A673 (cell line): ENCODE data around the gene KIF4B. TPM values are rescaled to one million over a fixed set of nuclear protein-coding genes. Genes with fewer than 3 reads are reported as not detected.

ENCODE experiments used
- BruUV-seq: library from RNA; stranded (reverse); fragments of 400-500 nt; replicated peaks from 2 replicates; lab custom pipeline; 2021; lab: Mats Ljungman, UMichigan
- CTCF ChIA-PET: fragments of 300-600 bp; sonication (Branson Sonifier 250); formaldehyde crosslinking; loops from one replicate; lab custom pipeline; 2022; ENCODE audit warnings: antibody characterized with exemption; lab: Charles Lee
- POLR2A ChIA-PET: fragments of 300-600 bp; sonication (Branson Sonifier 250); formaldehyde crosslinking; loops from one replicate; lab custom pipeline; 2022; ENCODE audit warnings: antibody characterized with exemption; ENCODE audit not compliant: low non-redundant PET; lab: Charles Lee
- DNase-seq: peaks from one replicate; pipeline ENCODE4 v3.0.0-alpha.2; 2015; ENCODE audit warnings: low spot score
- H3K27ac ChIP-seq: fragments of 200-600 bp; sonication (generic); 2 replicates; pipeline ENCODE4 v1.5.1; 2016; ENCODE audit warnings: mixed run types, low read depth, mild to moderate bottlenecking, mixed read lengths, antibody characterized with exemption, low read length; ENCODE audit not compliant: poor library complexity, severe bottlenecking
- H3K27me3 ChIP-seq: fragments of 200-600 bp; sonication (generic); replicated peaks from 2 replicates; pipeline ENCODE4 v1.6.1; 2017; ENCODE audit warnings: mixed run types, low read depth, mild to moderate bottlenecking, mixed read lengths, antibody characterized with exemption, low read length; ENCODE audit not compliant: insufficient read depth, poor library complexity
- H3K36me3 ChIP-seq: fragments of 200-600 bp; sonication (generic); 2 replicates; pipeline ENCODE4 v1.6.1; 2016; ENCODE audit warnings: mixed run types, mild to moderate bottlenecking, mixed read lengths, antibody characterized with exemption, low read length; ENCODE audit not compliant: insufficient read depth, poor library complexity, severe bottlenecking
- H3K4me1 ChIP-seq: fragments of 200-600 bp; sonication (generic); 2 replicates; pipeline ENCODE4 v1.6.1; 2017; ENCODE audit warnings: mixed run types, mild to moderate bottlenecking, mixed read lengths, antibody characterized with exemption, low read length; ENCODE audit not compliant: insufficient read depth, poor library complexity, severe bottlenecking
- H3K4me3 ChIP-seq: fragments of 200-600 bp; sonication (generic); 2 replicates; pipeline ENCODE4 v1.5.1; 2016; ENCODE audit warnings: low read depth, mixed run types, mild to moderate bottlenecking, mixed read lengths, low read length; ENCODE audit not compliant: poor library complexity, severe bottlenecking
- H3K9me3 ChIP-seq: fragments of 200-600 bp; sonication (generic); 2 replicates; pipeline ENCODE4 v1.6.1; 2016; ENCODE audit warnings: mixed run types, low read depth, mild to moderate bottlenecking, mixed read lengths, antibody characterized with exemption, low read length; ENCODE audit not compliant: poor library complexity, severe bottlenecking
- EZH2 ChIP-seq: fragments of 200-600 bp; sonication (generic); IDR thresholded peaks from 2 replicates; pipeline ENCODE4 v1.6.1; 2017; ENCODE audit warnings: borderline replicate concordance, low read depth, mild to moderate bottlenecking, mixed read lengths, antibody characterized with exemption, low read length; ENCODE audit not compliant: poor library complexity, severe bottlenecking
- intact Hi-C: fragments of 100-400 bp; cut with micrococcal nuclease; formaldehyde crosslinking; loops from one replicate; pipeline ENCODE4 v1.10.0; 2022; ENCODE audit not compliant: unreplicated experiment
- total RNA-seq: library from RNA; stranded (reverse); gene quantifications from 2 replicates; pipeline ENCODE4 v1.2.3, GENCODE V29; 2021
- TF ChIP-seq, protein P1 (sequence below): fragments of 300-800, 200-600 bp; sonication (generic); conservative IDR thresholded peaks from 2 replicates; pipeline ENCODE4 v1.5.1; 2017; ENCODE audit warnings: low read depth, mild to moderate bottlenecking, antibody characterized with exemption, low read length, moderate library complexity, mixed read lengths

The KIF4B gene
- total RNA-seq, 1 experiment from 2014 or later = 0.77 TPM

DNA sequence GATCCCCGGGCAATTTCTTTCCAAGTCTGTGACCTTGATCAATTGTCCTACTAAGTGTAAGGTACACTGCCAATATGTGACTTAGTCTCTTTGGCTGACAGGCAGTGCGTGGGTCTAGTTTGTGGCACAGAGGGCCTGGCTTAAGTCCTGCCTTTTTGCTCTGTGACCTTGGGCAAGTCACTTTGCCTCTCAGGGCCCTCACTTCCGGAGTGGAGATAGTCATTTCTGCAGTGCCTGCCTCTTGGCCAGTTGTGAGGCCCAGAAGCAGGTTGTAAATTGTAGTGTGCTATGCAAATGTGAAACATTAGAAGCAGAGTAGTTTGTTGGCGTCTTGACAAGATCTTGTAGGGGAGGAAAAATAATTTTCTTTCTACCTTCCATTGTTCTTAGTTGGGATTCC, 39.0 kb downstream of the KIF4B start:
- Histone ChIP-seq H3K4me3 (no peak overlapping the region), H3K27ac (peak overlapping the region; percentile 93), H3K9me3 (no peaks in the 10 kb centered on the region), H3K27me3 (no peaks in the 10 kb centered on the region), H3K4me1 (peaks cover 67% of the 10 kb centered on the region), H3K36me3 (no peaks in the 10 kb centered on the region)
- DNase-seq = peak; percentile 63
- intact Hi-C loops = no loop called here
- no TSS peak for BruUV-seq
- ChIA-PET CTCF (no interaction called here), POLR2A (no interaction called here)
- no peak for TF ChIP-seq EZH2
- TF ChIP-seq, protein P1, sequence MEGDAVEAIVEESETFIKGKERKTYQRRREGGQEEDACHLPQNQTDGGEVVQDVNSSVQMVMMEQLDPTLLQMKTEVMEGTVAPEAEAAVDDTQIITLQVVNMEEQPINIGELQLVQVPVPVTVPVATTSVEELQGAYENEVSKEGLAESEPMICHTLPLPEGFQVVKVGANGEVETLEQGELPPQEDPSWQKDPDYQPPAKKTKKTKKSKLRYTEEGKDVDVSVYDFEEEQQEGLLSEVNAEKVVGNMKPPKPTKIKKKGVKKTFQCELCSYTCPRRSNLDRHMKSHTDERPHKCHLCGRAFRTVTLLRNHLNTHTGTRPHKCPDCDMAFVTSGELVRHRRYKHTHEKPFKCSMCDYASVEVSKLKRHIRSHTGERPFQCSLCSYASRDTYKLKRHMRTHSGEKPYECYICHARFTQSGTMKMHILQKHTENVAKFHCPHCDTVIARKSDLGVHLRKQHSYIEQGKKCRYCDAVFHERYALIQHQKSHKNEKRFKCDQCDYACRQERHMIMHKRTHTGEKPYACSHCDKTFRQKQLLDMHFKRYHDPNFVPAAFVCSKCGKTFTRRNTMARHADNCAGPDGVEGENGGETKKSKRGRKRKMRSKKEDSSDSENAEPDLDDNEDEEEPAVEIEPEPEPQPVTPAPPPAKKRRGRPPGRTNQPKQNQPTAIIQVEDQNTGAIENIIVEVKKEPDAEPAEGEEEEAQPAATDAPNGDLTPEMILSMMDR = no peak

DNA sequence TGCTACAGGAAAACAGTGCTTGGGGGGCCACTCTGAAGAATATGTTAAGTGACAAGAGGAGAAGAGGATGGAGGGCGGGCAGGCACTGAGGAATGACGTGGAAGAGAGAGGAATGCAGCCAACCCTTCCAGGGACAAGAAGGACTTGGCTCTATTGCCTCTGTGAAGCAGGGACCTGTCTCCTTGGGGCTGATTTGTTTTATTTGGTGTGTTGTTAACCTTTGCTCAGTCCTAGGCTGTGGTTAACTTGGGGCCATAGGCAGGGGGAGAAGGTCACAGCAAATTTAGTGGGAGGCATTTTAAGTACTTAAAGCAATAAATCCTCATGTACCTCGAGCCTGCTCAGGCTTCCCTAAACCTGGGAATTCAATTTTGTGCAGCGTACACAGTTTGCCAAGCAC, 39.9 kb downstream of the KIF4B start:
- BruUV-seq = no TSS peak
- DNase-seq = no peak
- Histone ChIP-seq H3K4me3 (no peak overlapping the region), H3K36me3 (no peaks in the 10 kb centered on the region), H3K27me3 (no peaks in the 10 kb centered on the region), H3K4me1 (peaks cover 58% of the 10 kb centered on the region), H3K27ac (peak overlapping the region; percentile 93), H3K9me3 (no peaks in the 10 kb centered on the region)
- TF ChIP-seq, protein P1 = no peak
- TF ChIP-seq EZH2 = no peak
- POLR2A ChIA-PET = no interaction called here
- CTCF ChIA-PET = interaction anchor here (0.6 kb wide), 1 partner anchor 342 kb away, joined by 8 read pairs; no protein-coding TSS in a partner anchor
- intact Hi-C loops = no loop called here

DNA sequence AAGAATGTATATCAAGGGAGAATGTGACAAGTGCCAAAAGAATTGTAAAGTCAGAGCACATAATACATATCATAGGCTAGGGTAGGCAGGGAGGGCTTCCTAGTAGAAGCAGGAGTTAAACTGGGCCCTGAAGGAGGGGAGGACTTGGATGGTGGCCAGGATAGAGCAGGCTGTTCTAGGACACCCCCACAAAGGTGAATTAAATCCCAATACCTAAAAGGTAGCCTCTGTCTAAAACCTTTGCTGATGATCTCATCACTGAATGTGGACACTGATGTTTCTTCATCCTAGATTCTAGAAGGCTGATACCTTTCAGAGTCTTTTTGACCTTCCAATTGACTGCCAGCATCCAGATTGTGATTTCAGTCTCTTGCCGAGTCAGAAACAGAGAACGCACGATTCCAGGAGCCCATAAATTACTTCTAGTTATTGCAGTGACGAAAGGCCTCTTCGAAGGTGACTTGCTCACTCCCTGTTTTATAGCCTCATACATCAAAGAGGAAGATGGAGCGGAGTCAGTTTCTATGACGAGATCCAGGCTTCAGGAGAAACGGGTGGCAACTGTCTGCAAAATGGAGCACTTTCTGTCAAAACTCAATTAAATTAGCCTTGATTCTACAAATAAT, 43.2 kb downstream of the KIF4B start:
- ChIA-PET POLR2A (no interaction called here), CTCF (no interaction called here)
- BruUV-seq = no TSS peak

More for the DNA sequence above, 43.2 kb downstream of the KIF4B start:
- no peaks in the 10 kb centered on the region for H3K27me3 ChIP-seq
- no peak for DNase-seq
- H3K4me3 ChIP-seq = no peak overlapping the region
- no peaks in the 10 kb centered on the region for H3K9me3 ChIP-seq
- H3K4me1 ChIP-seq = peaks cover 30% of the 10 kb centered on the region
- no peak overlapping the region for H3K27ac ChIP-seq
- H3K36me3 ChIP-seq = no peaks in the 10 kb centered on the region
- TF ChIP-seq EZH2 = no peak
- TF ChIP-seq, protein P1 = no peak
- intact Hi-C loops = no loop called here
